C4-2B (cell line): ENCODE data around the gene NR3C1.

Source experiments
- H3K27ac ChIP-seq: fragments of 450-650 bp; 2 replicates; pipeline ENCODE4 v1.5.1; 2017
- ZFX ChIP-seq: fragments of 450-650 bp; IDR thresholded peaks from 2 replicates; pipeline ENCODE4 v1.6.1; 2017
- TF ChIP-seq, protein P1 (sequence below): fragments of 450-650 bp; conservative IDR thresholded peaks from 2 replicates; pipeline ENCODE4 v1.5.1; 2017; ENCODE audit warnings: mild to moderate bottlenecking

Gene NR3C1

DNA sequence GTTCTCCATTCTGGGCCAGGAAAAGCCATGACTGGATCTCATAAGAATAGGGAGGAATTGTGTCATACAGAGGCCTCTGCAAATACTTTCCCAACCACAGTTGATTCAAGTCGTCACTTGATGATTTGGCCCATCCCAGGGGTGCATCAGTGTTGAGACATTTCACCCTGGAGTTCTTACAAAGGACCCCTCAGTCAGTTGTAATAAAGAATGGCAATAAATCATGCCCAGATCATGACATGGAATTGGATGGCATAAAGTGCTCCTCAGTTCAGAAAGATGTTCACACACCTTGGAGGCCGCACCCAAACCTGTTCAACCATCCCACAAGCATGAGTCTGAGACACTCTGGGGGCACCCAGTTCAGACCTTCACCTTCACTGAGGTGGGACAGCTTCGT, 168.1 kb downstream of the NR3C1 start:
- H3K27ac ChIP-seq, result no peak overlapping the region
- TF ChIP-seq ZFX, result no peak
- TF ChIP-seq, protein P1, sequence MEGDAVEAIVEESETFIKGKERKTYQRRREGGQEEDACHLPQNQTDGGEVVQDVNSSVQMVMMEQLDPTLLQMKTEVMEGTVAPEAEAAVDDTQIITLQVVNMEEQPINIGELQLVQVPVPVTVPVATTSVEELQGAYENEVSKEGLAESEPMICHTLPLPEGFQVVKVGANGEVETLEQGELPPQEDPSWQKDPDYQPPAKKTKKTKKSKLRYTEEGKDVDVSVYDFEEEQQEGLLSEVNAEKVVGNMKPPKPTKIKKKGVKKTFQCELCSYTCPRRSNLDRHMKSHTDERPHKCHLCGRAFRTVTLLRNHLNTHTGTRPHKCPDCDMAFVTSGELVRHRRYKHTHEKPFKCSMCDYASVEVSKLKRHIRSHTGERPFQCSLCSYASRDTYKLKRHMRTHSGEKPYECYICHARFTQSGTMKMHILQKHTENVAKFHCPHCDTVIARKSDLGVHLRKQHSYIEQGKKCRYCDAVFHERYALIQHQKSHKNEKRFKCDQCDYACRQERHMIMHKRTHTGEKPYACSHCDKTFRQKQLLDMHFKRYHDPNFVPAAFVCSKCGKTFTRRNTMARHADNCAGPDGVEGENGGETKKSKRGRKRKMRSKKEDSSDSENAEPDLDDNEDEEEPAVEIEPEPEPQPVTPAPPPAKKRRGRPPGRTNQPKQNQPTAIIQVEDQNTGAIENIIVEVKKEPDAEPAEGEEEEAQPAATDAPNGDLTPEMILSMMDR, result no peak

DNA sequence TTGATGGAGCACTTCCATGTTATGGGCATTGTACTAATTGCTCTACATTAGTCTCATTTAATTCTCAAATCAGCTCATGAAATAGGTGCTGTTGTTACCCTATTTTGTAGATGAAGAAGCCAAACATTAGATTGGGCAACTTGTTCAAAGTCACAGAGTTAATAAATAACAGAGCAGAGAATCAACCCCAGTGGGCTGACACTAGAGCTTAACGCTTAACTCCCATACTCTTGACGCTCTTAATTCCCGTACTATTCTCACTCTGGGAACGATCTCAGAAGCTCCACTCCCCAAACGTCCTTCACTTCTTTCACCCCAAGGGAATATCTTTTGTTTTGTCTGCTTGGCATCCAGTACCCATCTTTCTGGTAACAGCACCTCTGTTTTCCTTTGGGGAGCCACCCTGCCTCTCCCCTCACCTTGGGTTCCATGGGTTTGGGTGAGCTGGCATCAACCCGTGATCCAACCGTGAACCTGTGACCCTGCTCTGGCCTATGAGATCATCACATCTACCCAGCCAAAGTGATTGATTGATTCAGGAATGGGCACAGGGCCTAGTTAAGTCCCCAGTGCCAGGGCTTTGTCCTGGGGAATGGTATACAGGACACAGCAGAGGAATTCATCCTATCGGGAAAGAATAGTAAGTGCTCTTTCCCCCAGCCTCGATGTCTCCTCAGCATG, 169.2 kb downstream of the NR3C1 start:
- TF ChIP-seq, protein P1, result no peak
- TF ChIP-seq ZFX, result no peak
- no peak overlapping the region for H3K27ac ChIP-seq

DNA sequence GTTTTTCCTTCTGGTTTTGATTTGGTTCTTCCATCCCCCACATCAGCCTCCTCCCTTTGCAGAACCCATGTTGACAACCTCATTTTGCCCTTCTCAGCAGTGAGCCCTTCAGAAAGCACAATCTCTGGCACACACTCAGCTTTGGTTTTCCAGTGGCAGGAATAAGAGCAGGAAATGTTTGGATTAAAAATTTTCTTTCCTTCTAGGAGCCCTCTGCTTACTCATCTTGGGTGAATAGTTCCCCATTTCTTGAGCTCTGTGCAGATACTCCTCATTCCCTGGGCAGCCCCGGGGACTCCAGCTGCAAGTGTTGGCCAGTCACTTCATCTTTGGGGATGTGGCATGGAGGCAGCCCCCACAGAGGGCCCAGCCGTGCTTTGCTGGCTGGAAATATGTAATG, 170.5 kb downstream of the NR3C1 start:
- H3K27ac ChIP-seq, result no peak overlapping the region

DNA sequence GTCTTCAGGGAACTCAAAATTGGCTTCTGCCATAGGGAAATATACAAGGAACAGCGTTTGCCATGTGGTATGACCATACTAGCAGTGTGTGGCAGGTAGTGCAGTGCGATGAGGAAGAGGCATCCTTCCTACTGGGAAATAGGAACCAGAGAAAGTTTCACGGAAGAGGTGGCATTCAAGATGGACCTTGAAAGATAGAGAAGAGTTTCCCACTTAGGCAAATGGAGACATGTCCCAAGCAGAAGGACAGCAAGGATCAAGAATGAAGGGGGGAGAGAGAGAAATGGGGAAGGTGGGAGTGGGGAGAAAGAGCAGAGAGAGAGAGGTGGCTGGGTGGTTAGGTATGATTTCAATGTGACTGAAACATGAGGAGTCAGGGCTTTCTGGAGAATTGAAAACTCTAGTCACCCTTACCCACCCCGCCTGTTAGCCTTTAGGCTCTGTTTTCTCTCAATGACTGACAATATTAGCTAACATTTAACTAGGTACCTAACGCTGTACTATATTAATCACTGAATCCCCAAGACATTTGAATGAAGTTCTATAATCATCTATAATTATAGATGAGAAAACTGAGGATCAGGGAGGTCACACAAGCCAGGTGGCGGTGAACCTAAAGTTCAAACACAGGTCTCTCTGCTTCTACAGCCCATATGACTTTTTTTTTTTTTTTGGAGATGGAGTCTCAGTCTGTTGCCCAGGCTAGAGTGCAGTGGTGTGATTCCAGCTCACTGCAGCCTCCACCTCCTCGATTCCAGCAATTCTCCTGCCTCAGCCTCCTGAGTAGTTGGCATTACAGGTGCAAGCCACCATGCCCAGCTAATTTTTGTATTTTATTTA, 171.3 kb downstream of the NR3C1 start:
- H3K27ac ChIP-seq, result no peak overlapping the region
- TF ChIP-seq, protein P1, result no peak

More for the DNA sequence above, 170.5 kb downstream of the NR3C1 start:
- TF ChIP-seq, protein P1, result no peak
- TF ChIP-seq ZFX, result no peak

DNA sequence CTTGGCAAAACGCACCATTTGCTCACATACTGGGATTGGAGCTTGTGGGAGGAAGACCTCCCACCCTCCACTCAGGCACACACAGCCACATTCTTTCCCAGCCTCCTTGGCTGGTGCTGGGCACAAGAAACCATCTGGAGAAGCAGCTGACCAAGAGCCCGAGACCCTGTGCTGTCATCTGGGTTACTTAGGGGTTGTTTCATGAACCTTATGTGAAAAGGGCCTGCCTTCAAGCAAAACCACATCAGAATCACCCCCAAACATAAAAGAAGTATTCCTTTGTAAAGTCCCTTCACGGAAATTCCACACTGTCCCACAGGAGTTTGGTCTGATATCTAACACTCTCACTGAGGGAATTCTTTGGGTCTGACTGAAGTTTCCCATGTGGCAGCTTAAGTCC, 172.1 kb downstream of the NR3C1 start:
- H3K27ac ChIP-seq, result no peak overlapping the region
- no peak for TF ChIP-seq ZFX
- TF ChIP-seq, protein P1, result no peak

DNA sequence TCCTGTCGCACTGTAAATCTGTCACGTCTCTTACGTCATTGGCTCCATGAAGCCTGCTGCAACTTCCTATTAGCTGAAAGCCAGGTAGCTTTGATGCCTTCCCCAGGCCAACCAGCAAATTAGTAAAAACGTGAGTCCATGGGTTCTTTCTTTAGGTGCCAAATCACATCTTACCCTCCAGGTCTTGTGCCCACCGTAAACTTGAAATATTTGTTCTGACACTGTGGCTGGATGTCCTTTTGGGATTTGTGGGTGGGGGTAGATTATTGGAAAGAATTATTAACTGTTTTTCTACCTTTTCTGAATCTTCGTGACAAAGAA, 172.8 kb downstream of the NR3C1 start:
- TF ChIP-seq ZFX, result no peak
- TF ChIP-seq, protein P1, result no peak
- no peak overlapping the region for H3K27ac ChIP-seq

DNA sequence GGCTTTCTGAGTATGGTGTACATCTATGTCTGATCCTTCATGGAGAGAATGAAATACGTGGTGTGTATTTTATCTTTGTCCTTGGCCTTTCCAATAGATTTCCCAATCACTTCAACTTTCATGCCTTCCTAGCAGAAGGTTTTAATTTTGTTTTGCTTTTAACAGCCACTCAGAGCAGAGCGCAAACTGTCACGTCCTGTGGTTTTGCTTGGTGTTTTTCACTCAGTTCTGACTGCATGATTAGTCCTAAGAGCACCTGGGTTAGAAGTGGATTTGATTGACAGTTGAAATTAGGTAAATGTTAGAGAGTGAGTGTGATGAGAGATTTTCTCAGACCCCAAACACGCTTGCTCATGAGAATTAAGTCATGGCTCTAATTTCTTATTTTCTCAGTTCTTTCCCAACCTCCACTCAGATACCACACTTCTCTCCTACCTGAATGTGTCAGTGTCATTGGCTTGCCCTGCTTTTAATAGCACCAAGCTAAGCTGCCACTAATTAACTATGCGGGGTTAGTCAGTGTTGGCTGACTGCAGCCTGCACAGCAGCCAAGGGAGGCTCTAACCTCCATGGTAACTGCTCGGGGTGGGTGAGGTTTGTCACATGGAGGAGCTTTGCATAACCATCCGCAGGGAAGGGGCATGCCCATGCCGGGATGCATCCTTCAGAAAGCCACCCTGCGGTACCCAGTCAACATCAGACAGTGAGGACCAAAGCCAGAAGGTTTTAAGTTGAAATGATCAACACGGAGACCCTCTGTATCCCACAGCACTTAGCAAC, 173.4 kb downstream of the NR3C1 start:
- no peak overlapping the region for H3K27ac ChIP-seq
- TF ChIP-seq, protein P1, result no peak
- TF ChIP-seq ZFX, result no peak
